Astrocyte (in vitro differentiated cells and primary cell): ENCODE measurements around the gene ASPG. TPM values are rescaled to one million over a fixed set of nuclear protein-coding genes. Genes with fewer than 3 reads are reported as not detected.

ENCODE experiments used
- DNase-seq: peaks from one replicate; pipeline ENCODE4 v3.0.0-alpha.2; 2010; ENCODE audit warnings: low read depth
- FAIRE-seq: peaks from 2 replicates; lab custom pipeline; 2011; peaks lifted over from hg19 to GRCh38; lab: Jason Lieb, UNC
- H2AFZ ChIP-seq: 2 replicates; pipeline ENCODE4 v1.6.0; 2012; ENCODE audit warnings: low read depth, low read length, inconsistent platforms
- H3K27ac ChIP-seq: 2 replicates; pipeline ENCODE4 v1.5.1; 2011; ENCODE audit warnings: low read depth, low read length, inconsistent platforms
- H3K27me3 ChIP-seq: 2 replicates; pipeline ENCODE4 v1.6.0; 2011; ENCODE audit warnings: low read length, inconsistent platforms; ENCODE audit not compliant: insufficient read depth
- H3K36me3 ChIP-seq: 2 replicates; pipeline ENCODE4 v1.5.1; 2011; ENCODE audit warnings: low read length, inconsistent platforms; ENCODE audit not compliant: insufficient read depth
- H3K4me1 ChIP-seq: 2 replicates; pipeline ENCODE4 v1.5.1; 2011; ENCODE audit warnings: low read length, inconsistent platforms; ENCODE audit not compliant: insufficient read depth
- H3K4me2 ChIP-seq: 2 replicates; pipeline ENCODE4 v1.6.0; 2012; ENCODE audit warnings: low read length, inconsistent platforms
- H3K4me3 ChIP-seq: 2 replicates; pipeline ENCODE4 v1.5.1; 2011; ENCODE audit warnings: low read depth, mild to moderate bottlenecking, low read length, inconsistent platforms; ENCODE audit not compliant: insufficient read depth
- H3K79me2 ChIP-seq: 2 replicates; pipeline ENCODE4 v1.6.0; 2012; ENCODE audit warnings: mild to moderate bottlenecking, low read length, inconsistent platforms; ENCODE audit not compliant: insufficient read depth
- H3K9ac ChIP-seq: 2 replicates; pipeline ENCODE4 v1.6.0; 2012; ENCODE audit warnings: mild to moderate bottlenecking, low read length, inconsistent platforms
- H3K9me3 ChIP-seq: 2 replicates; pipeline ENCODE4 v1.5.1; 2012; ENCODE audit warnings: low read depth, mild to moderate bottlenecking, low read length, inconsistent platforms; ENCODE audit not compliant: insufficient read depth
- H4K20me1 ChIP-seq: 2 replicates; pipeline ENCODE4 v1.6.0; 2012; ENCODE audit warnings: low read length, inconsistent platforms; ENCODE audit not compliant: insufficient read depth
- H3K27ac Mint-ChIP-seq: one replicate; pipeline ENCODE4 v1.8.0; 2021; ENCODE audit warnings: mild to moderate bottlenecking, mixed read lengths; ENCODE audit not compliant: unreplicated experiment
- H3K27me3 Mint-ChIP-seq: one replicate; pipeline ENCODE4 v1.8.0; 2021; ENCODE audit warnings: low read depth, mixed read lengths; ENCODE audit not compliant: unreplicated experiment
- H3K36me3 Mint-ChIP-seq: one replicate; pipeline ENCODE4 v1.8.0; 2021; ENCODE audit warnings: low read depth, mixed read lengths; ENCODE audit not compliant: unreplicated experiment
- H3K4me1 Mint-ChIP-seq: one replicate; pipeline ENCODE4 v1.8.0; 2021; ENCODE audit warnings: low read depth, mixed read lengths; ENCODE audit not compliant: unreplicated experiment
- H3K4me3 Mint-ChIP-seq: one replicate; pipeline ENCODE4 v1.8.0; 2021; ENCODE audit warnings: mild to moderate bottlenecking, moderate library complexity, mixed read lengths; ENCODE audit not compliant: unreplicated experiment
- H3K9me3 Mint-ChIP-seq: one replicate; pipeline ENCODE4 v1.8.0; 2021; ENCODE audit warnings: mild to moderate bottlenecking, mixed read lengths; ENCODE audit not compliant: unreplicated experiment
- CTCF ChIP-seq: IDR thresholded peaks from 2 replicates; pipeline ENCODE4 v1.5.1; 2011; ENCODE audit warnings: low read depth, mild to moderate bottlenecking, inconsistent platforms, low read length, moderate library complexity; ENCODE audit not compliant: insufficient read depth
- EZH2 ChIP-seq: IDR thresholded peaks from 2 replicates; pipeline ENCODE4 v1.6.1; 2012; ENCODE audit warnings: mild to moderate bottlenecking, low read length, inconsistent platforms; ENCODE audit not compliant: insufficient read depth
- total RNA-seq: library from RNA; stranded (reverse); gene quantifications from 2 replicates; pipeline ENCODE4 v1.2.1, GENCODE V29; 2021

Gene ASPG
- total RNA-seq, 1 donor from 2014 or later = not detected

- no peaks in the 10 kb centered on the region for H3K36me3 ChIP-seq
- Mint-ChIP-seq H3K9me3 (no peaks in the 10 kb centered on the region), H3K27ac (no peak overlapping the region), H3K27me3 (peaks cover 32% of the 10 kb centered on the region), H3K4me1 (no peaks in the 10 kb centered on the region), H3K4me3 (no peak overlapping the region), H3K36me3 (no peaks in the 10 kb centered on the region)
- H3K27ac ChIP-seq = no peak overlapping the region
- peaks cover 5% of the 10 kb centered on the region for H3K4me1 ChIP-seq
- H3K9me3 ChIP-seq = no peaks in the 10 kb centered on the region
- H2AFZ ChIP-seq = no peak overlapping the region
- no peak overlapping the region for H3K4me3 ChIP-seq
- H3K27me3 ChIP-seq = peaks cover 25% of the 10 kb centered on the region
- H4K20me1 ChIP-seq = no peaks in the 10 kb centered on the region
- no peak for FAIRE-seq
- H3K9ac ChIP-seq = no peak overlapping the region
- TF ChIP-seq EZH2 (peak; percentile 95), CTCF (no peak)
- no peaks in the 10 kb centered on the region for H3K79me2 ChIP-seq
- peak overlapping the region; percentile 75 for H3K4me2 ChIP-seq
- no peak for DNase-seq
Measured at GRCh38 chr14:104138718-104139459, 53.4 kb downstream of the ASPG start.

GRCh38 chr14:104139460-104140212 lies 54.1 kb downstream of the ASPG start:
- H3K27ac Mint-ChIP-seq = no peak overlapping the region
- H3K27me3 Mint-ChIP-seq = peaks cover 30% of the 10 kb centered on the region
- H3K36me3 ChIP-seq = no peaks in the 10 kb centered on the region
- H3K79me2 ChIP-seq = no peaks in the 10 kb centered on the region
- H2AFZ ChIP-seq = no peak overlapping the region
- H3K4me2 ChIP-seq = no peak overlapping the region
- H3K36me3 Mint-ChIP-seq = no peaks in the 10 kb centered on the region
- H3K9ac ChIP-seq = no peak overlapping the region
- FAIRE-seq = no peak
- H3K4me1 Mint-ChIP-seq = no peaks in the 10 kb centered on the region
- H3K27ac ChIP-seq = no peak overlapping the region
- H3K4me3 ChIP-seq = no peak overlapping the region
- H3K4me1 ChIP-seq = peaks cover 5% of the 10 kb centered on the region
- H3K9me3 Mint-ChIP-seq = no peaks in the 10 kb centered on the region
- DNase-seq = no peak
- H4K20me1 ChIP-seq = no peaks in the 10 kb centered on the region
- peaks cover 22% of the 10 kb centered on the region for H3K27me3 ChIP-seq
- no peaks in the 10 kb centered on the region for H3K9me3 ChIP-seq
- H3K4me3 Mint-ChIP-seq = peak overlapping the region; percentile 62
- TF ChIP-seq EZH2 (no peak), CTCF (no peak)

- H3K27ac Mint-ChIP-seq = no peak overlapping the region
- no peak for FAIRE-seq
- H3K27ac ChIP-seq = no peak overlapping the region
- no peak overlapping the region for H3K4me2 ChIP-seq
- no peaks in the 10 kb centered on the region for H3K4me1 Mint-ChIP-seq
- peaks cover 19% of the 10 kb centered on the region for H3K27me3 ChIP-seq
- H3K36me3 Mint-ChIP-seq = no peaks in the 10 kb centered on the region
- no peaks in the 10 kb centered on the region for H3K9me3 ChIP-seq
- no peak overlapping the region for H2AFZ ChIP-seq
- TF ChIP-seq EZH2 (no peak), CTCF (no peak)
- no peak overlapping the region for H3K9ac ChIP-seq
- H3K27me3 Mint-ChIP-seq = peaks cover 31% of the 10 kb centered on the region
- H4K20me1 ChIP-seq = no peaks in the 10 kb centered on the region
- DNase-seq = no peak
- peak overlapping the region; percentile 62 for H3K4me3 Mint-ChIP-seq
- no peaks in the 10 kb centered on the region for H3K79me2 ChIP-seq
- peaks cover 5% of the 10 kb centered on the region for H3K4me1 ChIP-seq
- no peaks in the 10 kb centered on the region for H3K9me3 Mint-ChIP-seq
- no peaks in the 10 kb centered on the region for H3K36me3 ChIP-seq
- H3K4me3 ChIP-seq = no peak overlapping the region
Measured at GRCh38 chr14:104140213-104140462, 54.6 kb downstream of the ASPG start.
